K562 (cell line): Measurements from ENCODE around the gene KCNH2. TPM values are rescaled to one million over a fixed set of nuclear protein-coding genes. Genes with fewer than 3 reads are reported as not detected.

ENCODE experiments used
- CREM ChIP-seq: IDR thresholded peaks from 2 replicates; pipeline ENCODE4 v1.6.1; 2014; ENCODE audit warnings: antibody characterized with exemption, low read depth
- CSDE1 ChIP-seq, 2 experiments: fragments of 450-650 bp; IDR thresholded peaks; 2 replicates each; pipeline ENCODE4 v1.6.1; 2016; ENCODE audit warnings: mild to moderate bottlenecking in 1 of 2
- HCFC1 ChIP-seq: IDR thresholded peaks from 2 replicates; pipeline ENCODE4 v1.6.1; 2012; ENCODE audit warnings: low read depth, low read length, improper control_type of control experiment
- ZNF217 ChIP-seq: sonication (generic); formaldehyde crosslinking; IDR thresholded peaks from 2 replicates; pipeline ENCODE4 v1.8.0; 2022; ENCODE audit warnings: mild to moderate bottlenecking, missing genetic modification reagents
- polyA plus RNA-seq, 8 experiments: library from polyadenylated mRNA; depleted of rRNA in 4 of 8; stranded (reverse) in 5 of 8; unstranded in 3 of 8; fragments of >200 nt; fragmentation: Nextera tagmentation in 2 of 8; fragmentation: Illumina TruSeq in 1 of 8; extraction: Ambion mirVana in 2 of 8; extraction: Trizol in 1 of 8; gene quantifications; 2 replicates each; pipeline versions ENCODE4 v1.2.1 to v1.2.3, GENCODE V29; 2011 to 2014; ENCODE audit warnings: inconsistent platforms in 1 of 8, missing spikeins in 1 of 8
- total RNA-seq, 7 experiments: library from RNA; depleted of rRNA in 6 of 7; stranded (reverse); fragments of >200 nt in 6 of 7; fragmentation: Illumina TruSeq in 2 of 7; extraction: Trizol in 2 of 7; gene quantifications; 2 replicates each; pipeline versions ENCODE4 v1.2.1 to v1.2.3, GENCODE V29; 2011 to 2021; ENCODE audit warnings: low replicate concordance in 1 of 7
- TF ChIP-seq, protein P1 (sequence below), 2 experiments: fragments of 450-650 bp; formaldehyde crosslinking in 1 of 2; IDR thresholded peaks; 2 replicates each; pipeline versions ENCODE4 v1.4.0 to v1.6.1; 2014 to 2020; ENCODE audit warnings: mild to moderate bottlenecking in 2 of 2, borderline replicate concordance in 1 of 2, low read depth in 1 of 2
- TF ChIP-seq, protein P2 (sequence below): fragments of 450-650 bp; formaldehyde crosslinking; conservative IDR thresholded peaks from 2 replicates; pipeline ENCODE4 v1.4.0; 2022; ENCODE audit warnings: mild to moderate bottlenecking, missing genetic modification characterization
- TF ChIP-seq, protein P3 (sequence below): sonication (generic); formaldehyde crosslinking; IDR thresholded peaks from 2 replicates; pipeline ENCODE4 v1.9.0; 2022; ENCODE audit warnings: mild to moderate bottlenecking, missing genetic modification reagents
- TF ChIP-seq, protein P4 (sequence below): fragments of 450-650 bp; IDR thresholded peaks from 2 replicates; pipeline ENCODE4 v1.6.1; 2016; ENCODE audit warnings: borderline replicate concordance
- TF ChIP-seq, protein P5 (sequence below): IDR thresholded peaks from 3 replicates; pipeline ENCODE4 v1.6.1; 2011; ENCODE audit warnings: borderline replicate concordance, mild to moderate bottlenecking, moderate library complexity; ENCODE audit not compliant: insufficient read length; ENCODE audit errors: extremely low read depth

Gene KCNH2
- total and polyA plus RNA-seq, 9 of the 15 experiments (the other 6 are each of a cell fraction or from before 2014, with no cell fraction given): 18.1 to 368 (median 218) TPM

DNA sequence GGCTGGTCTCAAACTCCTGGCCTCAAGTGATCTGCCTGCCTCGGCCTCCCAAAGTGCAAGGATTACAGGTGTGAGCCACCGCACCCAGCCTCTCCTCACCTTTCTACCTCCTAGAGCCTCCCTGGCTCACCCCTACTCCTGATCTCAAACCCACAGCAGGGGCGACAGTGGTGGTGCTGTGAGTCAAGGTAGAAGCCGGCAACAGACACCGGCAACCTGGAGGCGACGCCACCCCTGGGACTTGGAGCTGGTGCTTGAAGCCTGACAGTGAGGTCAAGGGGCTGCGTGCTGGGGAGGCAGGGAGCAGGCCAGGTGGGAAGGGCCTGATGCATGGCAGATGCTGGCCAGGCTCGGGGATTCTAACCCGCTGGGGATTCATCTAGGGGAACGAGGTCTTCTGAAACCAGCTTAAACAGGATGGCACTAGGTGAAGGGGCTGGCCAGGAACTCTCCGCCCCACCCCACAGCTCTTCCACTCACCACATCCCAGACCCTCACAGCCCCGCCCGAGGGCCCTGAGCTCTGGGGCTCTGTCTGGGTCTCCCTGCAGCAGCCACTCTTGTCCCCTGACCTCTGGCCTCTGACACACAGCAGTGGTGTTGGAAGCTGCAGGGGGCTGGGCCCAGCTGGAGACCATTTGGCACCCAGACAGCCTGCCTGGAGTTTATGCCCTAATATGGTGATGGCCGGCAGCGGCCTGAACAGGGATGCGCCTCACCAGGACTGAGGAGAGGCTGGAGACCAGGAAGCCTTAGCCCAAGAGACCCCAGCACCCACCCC lies 16.4 kb downstream of the KCNH2 start (continued):
- TF ChIP-seq, protein P1, sequence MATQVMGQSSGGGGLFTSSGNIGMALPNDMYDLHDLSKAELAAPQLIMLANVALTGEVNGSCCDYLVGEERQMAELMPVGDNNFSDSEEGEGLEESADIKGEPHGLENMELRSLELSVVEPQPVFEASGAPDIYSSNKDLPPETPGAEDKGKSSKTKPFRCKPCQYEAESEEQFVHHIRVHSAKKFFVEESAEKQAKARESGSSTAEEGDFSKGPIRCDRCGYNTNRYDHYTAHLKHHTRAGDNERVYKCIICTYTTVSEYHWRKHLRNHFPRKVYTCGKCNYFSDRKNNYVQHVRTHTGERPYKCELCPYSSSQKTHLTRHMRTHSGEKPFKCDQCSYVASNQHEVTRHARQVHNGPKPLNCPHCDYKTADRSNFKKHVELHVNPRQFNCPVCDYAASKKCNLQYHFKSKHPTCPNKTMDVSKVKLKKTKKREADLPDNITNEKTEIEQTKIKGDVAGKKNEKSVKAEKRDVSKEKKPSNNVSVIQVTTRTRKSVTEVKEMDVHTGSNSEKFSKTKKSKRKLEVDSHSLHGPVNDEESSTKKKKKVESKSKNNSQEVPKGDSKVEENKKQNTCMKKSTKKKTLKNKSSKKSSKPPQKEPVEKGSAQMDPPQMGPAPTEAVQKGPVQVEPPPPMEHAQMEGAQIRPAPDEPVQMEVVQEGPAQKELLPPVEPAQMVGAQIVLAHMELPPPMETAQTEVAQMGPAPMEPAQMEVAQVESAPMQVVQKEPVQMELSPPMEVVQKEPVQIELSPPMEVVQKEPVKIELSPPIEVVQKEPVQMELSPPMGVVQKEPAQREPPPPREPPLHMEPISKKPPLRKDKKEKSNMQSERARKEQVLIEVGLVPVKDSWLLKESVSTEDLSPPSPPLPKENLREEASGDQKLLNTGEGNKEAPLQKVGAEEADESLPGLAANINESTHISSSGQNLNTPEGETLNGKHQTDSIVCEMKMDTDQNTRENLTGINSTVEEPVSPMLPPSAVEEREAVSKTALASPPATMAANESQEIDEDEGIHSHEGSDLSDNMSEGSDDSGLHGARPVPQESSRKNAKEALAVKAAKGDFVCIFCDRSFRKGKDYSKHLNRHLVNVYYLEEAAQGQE (IDR thresholded peaks at IDR 0.05; ENCODE audit: borderline replicate concordance): peak; percentile 71
- TF ChIP-seq, protein P1 (CRISPR knock-in tag; IDR thresholded peaks at IDR 0.05; ENCODE audit: low read depth): no peak; the same call in 1 of the 2 replicates
- TF ChIP-seq ZNF217: no peak
- TF ChIP-seq CSDE1 (IDR thresholded peaks at IDR 0.05): no peak
- no peak for TF ChIP-seq HCFC1
- TF ChIP-seq, protein P2, sequence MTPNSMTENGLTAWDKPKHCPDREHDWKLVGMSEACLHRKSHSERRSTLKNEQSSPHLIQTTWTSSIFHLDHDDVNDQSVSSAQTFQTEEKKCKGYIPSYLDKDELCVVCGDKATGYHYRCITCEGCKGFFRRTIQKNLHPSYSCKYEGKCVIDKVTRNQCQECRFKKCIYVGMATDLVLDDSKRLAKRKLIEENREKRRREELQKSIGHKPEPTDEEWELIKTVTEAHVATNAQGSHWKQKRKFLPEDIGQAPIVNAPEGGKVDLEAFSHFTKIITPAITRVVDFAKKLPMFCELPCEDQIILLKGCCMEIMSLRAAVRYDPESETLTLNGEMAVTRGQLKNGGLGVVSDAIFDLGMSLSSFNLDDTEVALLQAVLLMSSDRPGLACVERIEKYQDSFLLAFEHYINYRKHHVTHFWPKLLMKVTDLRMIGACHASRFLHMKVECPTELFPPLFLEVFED (CRISPR knock-in tag): no peak
- TF ChIP-seq, protein P3, sequence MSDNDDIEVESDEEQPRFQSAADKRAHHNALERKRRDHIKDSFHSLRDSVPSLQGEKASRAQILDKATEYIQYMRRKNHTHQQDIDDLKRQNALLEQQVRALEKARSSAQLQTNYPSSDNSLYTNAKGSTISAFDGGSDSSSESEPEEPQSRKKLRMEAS (CRISPR knock-in tag): peak; percentile 17; the same call in 1 of the 2 replicates
- peak; percentile 37; the same call in 1 of the 2 replicates for TF ChIP-seq CREM
- TF ChIP-seq, protein P4, sequence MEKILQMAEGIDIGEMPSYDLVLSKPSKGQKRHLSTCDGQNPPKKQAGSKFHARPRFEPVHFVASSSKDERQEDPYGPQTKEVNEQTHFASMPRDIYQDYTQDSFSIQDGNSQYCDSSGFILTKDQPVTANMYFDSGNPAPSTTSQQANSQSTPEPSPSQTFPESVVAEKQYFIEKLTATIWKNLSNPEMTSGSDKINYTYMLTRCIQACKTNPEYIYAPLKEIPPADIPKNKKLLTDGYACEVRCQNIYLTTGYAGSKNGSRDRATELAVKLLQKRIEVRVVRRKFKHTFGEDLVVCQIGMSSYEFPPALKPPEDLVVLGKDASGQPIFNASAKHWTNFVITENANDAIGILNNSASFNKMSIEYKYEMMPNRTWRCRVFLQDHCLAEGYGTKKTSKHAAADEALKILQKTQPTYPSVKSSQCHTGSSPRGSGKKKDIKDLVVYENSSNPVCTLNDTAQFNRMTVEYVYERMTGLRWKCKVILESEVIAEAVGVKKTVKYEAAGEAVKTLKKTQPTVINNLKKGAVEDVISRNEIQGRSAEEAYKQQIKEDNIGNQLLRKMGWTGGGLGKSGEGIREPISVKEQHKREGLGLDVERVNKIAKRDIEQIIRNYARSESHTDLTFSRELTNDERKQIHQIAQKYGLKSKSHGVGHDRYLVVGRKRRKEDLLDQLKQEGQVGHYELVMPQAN: no peak
- TF ChIP-seq, protein P5, sequence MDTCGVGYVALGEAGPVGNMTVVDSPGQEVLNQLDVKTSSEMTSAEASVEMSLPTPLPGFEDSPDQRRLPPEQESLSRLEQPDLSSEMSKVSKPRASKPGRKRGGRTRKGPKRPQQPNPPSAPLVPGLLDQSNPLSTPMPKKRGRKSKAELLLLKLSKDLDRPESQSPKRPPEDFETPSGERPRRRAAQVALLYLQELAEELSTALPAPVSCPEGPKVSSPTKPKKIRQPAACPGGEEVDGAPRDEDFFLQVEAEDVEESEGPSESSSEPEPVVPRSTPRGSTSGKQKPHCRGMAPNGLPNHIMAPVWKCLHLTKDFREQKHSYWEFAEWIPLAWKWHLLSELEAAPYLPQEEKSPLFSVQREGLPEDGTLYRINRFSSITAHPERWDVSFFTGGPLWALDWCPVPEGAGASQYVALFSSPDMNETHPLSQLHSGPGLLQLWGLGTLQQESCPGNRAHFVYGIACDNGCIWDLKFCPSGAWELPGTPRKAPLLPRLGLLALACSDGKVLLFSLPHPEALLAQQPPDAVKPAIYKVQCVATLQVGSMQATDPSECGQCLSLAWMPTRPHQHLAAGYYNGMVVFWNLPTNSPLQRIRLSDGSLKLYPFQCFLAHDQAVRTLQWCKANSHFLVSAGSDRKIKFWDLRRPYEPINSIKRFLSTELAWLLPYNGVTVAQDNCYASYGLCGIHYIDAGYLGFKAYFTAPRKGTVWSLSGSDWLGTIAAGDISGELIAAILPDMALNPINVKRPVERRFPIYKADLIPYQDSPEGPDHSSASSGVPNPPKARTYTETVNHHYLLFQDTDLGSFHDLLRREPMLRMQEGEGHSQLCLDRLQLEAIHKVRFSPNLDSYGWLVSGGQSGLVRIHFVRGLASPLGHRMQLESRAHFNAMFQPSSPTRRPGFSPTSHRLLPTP: no peak
